GM21390 (cell line): ENCODE results near the gene AP1S1.

Source experiments
- ATAC-seq: cut with Tn5 transposase; IDR thresholded peaks from one replicate; pipeline ENCODE4 v1.9.1; 2021; ENCODE audit not compliant: unreplicated experiment

AP1S1 gene

GRCh38 chr7:101156277-101156676, 2.0 kb downstream of the AP1S1 start:
- ATAC-seq = no peak

GRCh38 chr7:101156866-101157589, 2.8 kb downstream of the AP1S1 start:
- ATAC-seq = no peak

- ATAC-seq = no peak
Measured at GRCh38 chr7:101159696-101160674, 5.7 kb downstream of the AP1S1 start.

- ATAC-seq = no peak
Measured at GRCh38 chr7:101160910-101161309, 6.6 kb downstream of the AP1S1 start.

- no peak for ATAC-seq
Measured at GRCh38 chr7:101161692-101162471, 7.6 kb downstream of the AP1S1 start.

- ATAC-seq = no peak
Measured at GRCh38 chr7:101162551-101163278, 8.4 kb downstream of the AP1S1 start.

- no peak for ATAC-seq
Measured at GRCh38 chr7:101163279-101164070, 9.2 kb downstream of the AP1S1 start.

- no peak for ATAC-seq
Measured at GRCh38 chr7:101164071-101164840, 10.0 kb downstream of the AP1S1 start.

GRCh38 chr7:101165075-101165957, 11.0 kb downstream of the AP1S1 start, which contains the start of gene VGF:
VGF (minus strand) TSS chr7:101165569; CDS start chr7:101164843, 726 bp downstream.
- ATAC-seq = peak; percentile 66

- ATAC-seq = no peak
Measured at GRCh38 chr7:101165958-101166647, 11.8 kb downstream of the AP1S1 start.

- ATAC-seq = no peak
Measured at GRCh38 chr7:101166648-101166908, 12.3 kb downstream of the AP1S1 start.

GRCh38 chr7:101166909-101167644, 12.8 kb downstream of the AP1S1 start:
- no peak for ATAC-seq

GRCh38 chr7:101167645-101168411, 13.6 kb downstream of the AP1S1 start:
- ATAC-seq = no peak

GRCh38 chr7:101168412-101169049, 14.3 kb downstream of the AP1S1 start:
- no peak for ATAC-seq

- no peak for ATAC-seq
Measured at GRCh38 chr7:101169110-101169837, 15.0 kb downstream of the AP1S1 start.
